WTC11 (cell line): Measurements from ENCODE around the gene DGKH. TPM values are rescaled to one million over a fixed set of nuclear protein-coding genes. Genes with fewer than 3 reads are reported as not detected.

ENCODE experiments used
- ATAC-seq: fragments of 200-7000 bp; cut with Tn5 transposase; 2 replicates; pipeline ENCODE4 v1.10.0; 2021; ENCODE audit warnings: mild to moderate bottlenecking, moderate library complexity
- CTCF ChIA-PET: fragments of 300-600 bp; sonication (Branson Sonifier 250); formaldehyde crosslinking; loops from one replicate; lab custom pipeline; 2021; ENCODE audit warnings: antibody characterized with exemption; lab: Charles Lee
- POLR2A ChIA-PET: fragments of 350-600 bp; sonication (Branson Sonifier 250); formaldehyde crosslinking; loops from one replicate; lab custom pipeline; 2021; ENCODE audit warnings: antibody characterized with exemption; lab: Charles Lee
- DNase-seq: peaks from one replicate; pipeline ENCODE4 v3.0.0; 2021; ENCODE audit warnings: low spot score
- H3K27ac Mint-ChIP-seq: 2 replicates; pipeline ENCODE4 v1.8.0; 2021; ENCODE audit warnings: mixed read lengths
- H3K27me3 Mint-ChIP-seq: 2 replicates; pipeline ENCODE4 v1.8.0; 2021; ENCODE audit warnings: low read depth, mild to moderate bottlenecking, moderate library complexity, mixed read lengths
- H3K36me3 Mint-ChIP-seq: 2 replicates; pipeline ENCODE4 v1.8.0; 2021; ENCODE audit warnings: mixed read lengths
- H3K4me1 Mint-ChIP-seq: 2 replicates; pipeline ENCODE4 v1.8.0; 2022; ENCODE audit warnings: mixed read lengths
- H3K4me3 Mint-ChIP-seq: 2 replicates; pipeline ENCODE4 v1.8.0; 2021; ENCODE audit warnings: mild to moderate bottlenecking, moderate library complexity, mixed read lengths
- H3K9me3 Mint-ChIP-seq: 2 replicates; pipeline ENCODE4 v1.8.0; 2021; ENCODE audit warnings: mixed read lengths
- ATF2 ChIP-seq: sonication (generic); formaldehyde crosslinking; IDR thresholded peaks from 2 replicates; pipeline ENCODE4 v1.8.1; 2022; ENCODE audit warnings: low read depth, missing genetic modification reagents, borderline replicate concordance
- CBFB ChIP-seq: sonication (generic); formaldehyde crosslinking; IDR thresholded peaks from 2 replicates; pipeline ENCODE4 v1.8.1; 2022; ENCODE audit warnings: mild to moderate bottlenecking, low read depth, missing genetic modification reagents
- CDX4 ChIP-seq: fragments of 250-450 bp; sonication (Bioruptor Pico); IDR thresholded peaks from 2 replicates; pipeline ENCODE4 v1.9.0; 2021; ENCODE audit warnings: moderate library complexity, mild to moderate bottlenecking, inconsistent platforms, borderline replicate concordance
- CREB1 ChIP-seq: sonication (generic); formaldehyde crosslinking; IDR thresholded peaks from 2 replicates; pipeline ENCODE4 v1.8.0; 2023; ENCODE audit warnings: mild to moderate bottlenecking, missing genetic modification reagents
- GABPB1 ChIP-seq: sonication (generic); formaldehyde crosslinking; IDR thresholded peaks from 2 replicates; pipeline ENCODE4 v1.8.1; 2023; ENCODE audit warnings: mild to moderate bottlenecking, missing genetic modification reagents
- GRHL2 ChIP-seq: fragments of 250-450 bp; sonication (Bioruptor Pico); IDR thresholded peaks from 2 replicates; pipeline ENCODE4 v1.8.0; 2022; ENCODE audit warnings: mild to moderate bottlenecking, moderate library complexity; ENCODE audit not compliant: insufficient replicate concordance, severe bottlenecking
- GTF2I ChIP-seq: fragments of 250-450 bp; sonication (Bioruptor Pico); conservative IDR thresholded peaks from 2 replicates; pipeline ENCODE4 v1.4.0; 2021; ENCODE audit warnings: mild to moderate bottlenecking
- HMGA2 ChIP-seq: fragments of 250-450 bp; sonication (Bioruptor Pico); IDR thresholded peaks from 2 replicates; pipeline ENCODE4 v1.4.0; 2021; ENCODE audit warnings: mild to moderate bottlenecking, moderate library complexity
- JUN ChIP-seq: sonication (generic); formaldehyde crosslinking; IDR thresholded peaks from 2 replicates; pipeline ENCODE4 v1.8.0; 2023; ENCODE audit warnings: mild to moderate bottlenecking, missing genetic modification reagents
- MXD4 ChIP-seq: fragments of 250-450 bp; sonication (Bioruptor Pico); IDR thresholded peaks from 2 replicates; pipeline ENCODE4 v1.8.0; 2021; ENCODE audit warnings: mild to moderate bottlenecking, moderate library complexity, borderline replicate concordance
- NFE2L1 ChIP-seq: sonication (generic); formaldehyde crosslinking; IDR thresholded peaks from 2 replicates; pipeline ENCODE4 v1.8.1; 2023; ENCODE audit warnings: missing genetic modification reagents
- PRDM15 ChIP-seq: sonication (generic); formaldehyde crosslinking; IDR thresholded peaks from 2 replicates; pipeline ENCODE4 v1.8.0; 2022; ENCODE audit warnings: missing genetic modification reagents
- PREB ChIP-seq: sonication (generic); formaldehyde crosslinking; IDR thresholded peaks from 2 replicates; pipeline ENCODE4 v1.8.1; 2022; ENCODE audit warnings: mild to moderate bottlenecking, missing genetic modification reagents, moderate library complexity, borderline replicate concordance
- SMAD3 ChIP-seq: sonication (generic); formaldehyde crosslinking; IDR thresholded peaks from 2 replicates; pipeline ENCODE4 v1.8.0; 2022; ENCODE audit warnings: missing genetic modification reagents, mild to moderate bottlenecking, borderline replicate concordance
- ZNF121 ChIP-seq: sonication (generic); formaldehyde crosslinking; IDR thresholded peaks from 2 replicates; pipeline ENCODE4 v1.8.0; 2023; ENCODE audit warnings: missing genetic modification reagents
- ZNF263 ChIP-seq: sonication (generic); formaldehyde crosslinking; IDR thresholded peaks from 2 replicates; pipeline ENCODE4 v1.8.1; 2022; ENCODE audit warnings: low read depth, mild to moderate bottlenecking, moderate library complexity, missing genetic modification reagents
- ZNF317 ChIP-seq: sonication (generic); formaldehyde crosslinking; IDR thresholded peaks from 2 replicates; pipeline ENCODE4 v1.8.1; 2023; ENCODE audit warnings: low read depth, mild to moderate bottlenecking, moderate library complexity, missing genetic modification reagents, borderline replicate concordance
- ZNF396 ChIP-seq: fragments of 250-450 bp; sonication (Bioruptor Pico); IDR thresholded peaks from 2 replicates; pipeline ENCODE4 v1.8.0; 2021; ENCODE audit warnings: mild to moderate bottlenecking, moderate library complexity, borderline replicate concordance
- ZNF423 ChIP-seq: fragments of 250-450 bp; sonication (Bioruptor Pico); IDR thresholded peaks from 2 replicates; pipeline ENCODE4 v2.1.2; 2022; ENCODE audit warnings: mild to moderate bottlenecking, moderate library complexity
- ZSCAN18 ChIP-seq: fragments of 250-450 bp; sonication (Bioruptor Pico); IDR thresholded peaks from 2 replicates; pipeline ENCODE4 v2.1.2; 2022; ENCODE audit warnings: mild to moderate bottlenecking, moderate library complexity
- total RNA-seq: library from RNA; stranded (reverse); gene quantifications from 3 replicates; pipeline ENCODE4 v1.2.3, GENCODE V29; 2021
- TF ChIP-seq, protein P1 (sequence below): sonication (generic); formaldehyde crosslinking; IDR thresholded peaks from 2 replicates; pipeline ENCODE4 v1.8.1; 2023; ENCODE audit warnings: mild to moderate bottlenecking, missing genetic modification reagents, moderate library complexity
- TF ChIP-seq, protein P2 (sequence below): sonication (generic); formaldehyde crosslinking; IDR thresholded peaks from 2 replicates; pipeline ENCODE4 v1.8.1; 2022; ENCODE audit warnings: missing genetic modification reagents, borderline replicate concordance

The DGKH gene
- total RNA-seq, 1 experiment from 2014 or later: 7.6 TPM

GRCh38 chr13:42114278-42114677 lies 65.8 kb downstream of the DGKH start:
- H3K27ac Mint-ChIP-seq: no peak overlapping the region
- H3K4me3 Mint-ChIP-seq: no peak overlapping the region
- no peaks in the 10 kb centered on the region for H3K27me3 Mint-ChIP-seq
- TF ChIP-seq ZNF396 (CRISPR knock-in tag): no peak
- TF ChIP-seq GABPB1 (CRISPR knock-in tag): no peak
- no peak for TF ChIP-seq ZSCAN18 (CRISPR knock-in tag)
- no peak for TF ChIP-seq SMAD3 (CRISPR knock-in tag)
- TF ChIP-seq ZNF263 (CRISPR knock-in tag): no peak
- no peak for TF ChIP-seq GTF2I (CRISPR knock-in tag)
- TF ChIP-seq, protein P1, sequence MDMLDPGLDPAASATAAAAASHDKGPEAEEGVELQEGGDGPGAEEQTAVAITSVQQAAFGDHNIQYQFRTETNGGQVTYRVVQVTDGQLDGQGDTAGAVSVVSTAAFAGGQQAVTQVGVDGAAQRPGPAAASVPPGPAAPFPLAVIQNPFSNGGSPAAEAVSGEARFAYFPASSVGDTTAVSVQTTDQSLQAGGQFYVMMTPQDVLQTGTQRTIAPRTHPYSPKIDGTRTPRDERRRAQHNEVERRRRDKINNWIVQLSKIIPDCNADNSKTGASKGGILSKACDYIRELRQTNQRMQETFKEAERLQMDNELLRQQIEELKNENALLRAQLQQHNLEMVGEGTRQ (CRISPR knock-in tag): no peak
- no peak for TF ChIP-seq CDX4 (CRISPR knock-in tag)
- H3K9me3 Mint-ChIP-seq: no peaks in the 10 kb centered on the region
- POLR2A ChIA-PET: no interaction called here
- no peaks in the 10 kb centered on the region for H3K36me3 Mint-ChIP-seq
- H3K4me1 Mint-ChIP-seq: peaks cover 10% of the 10 kb centered on the region
- CTCF ChIA-PET: no interaction called here
- DNase-seq (no peak), ATAC-seq (no peak)

GRCh38 chr13:42114912-42115311 lies 66.5 kb downstream of the DGKH start:
- POLR2A ChIA-PET: no interaction called here
- TF ChIP-seq NFE2L1 (CRISPR knock-in tag) (no peak), ZNF263 (CRISPR knock-in tag) (no peak), CDX4 (CRISPR knock-in tag) (no peak), ZNF317 (no peak), PRDM15 (no peak), ZNF423 (CRISPR knock-in tag) (no peak), ZSCAN18 (CRISPR knock-in tag) (no peak), CBFB (no peak), MXD4 (CRISPR knock-in tag) (no peak), PREB (CRISPR knock-in tag) (no peak), HMGA2 (CRISPR knock-in tag) (no peak), GRHL2 (no peak), CREB1 (CRISPR knock-in tag) (no peak), ATF2 (no peak), JUN (CRISPR knock-in tag) (no peak), ZNF121 (CRISPR knock-in tag) (no peak)
- TF ChIP-seq, protein P2, sequence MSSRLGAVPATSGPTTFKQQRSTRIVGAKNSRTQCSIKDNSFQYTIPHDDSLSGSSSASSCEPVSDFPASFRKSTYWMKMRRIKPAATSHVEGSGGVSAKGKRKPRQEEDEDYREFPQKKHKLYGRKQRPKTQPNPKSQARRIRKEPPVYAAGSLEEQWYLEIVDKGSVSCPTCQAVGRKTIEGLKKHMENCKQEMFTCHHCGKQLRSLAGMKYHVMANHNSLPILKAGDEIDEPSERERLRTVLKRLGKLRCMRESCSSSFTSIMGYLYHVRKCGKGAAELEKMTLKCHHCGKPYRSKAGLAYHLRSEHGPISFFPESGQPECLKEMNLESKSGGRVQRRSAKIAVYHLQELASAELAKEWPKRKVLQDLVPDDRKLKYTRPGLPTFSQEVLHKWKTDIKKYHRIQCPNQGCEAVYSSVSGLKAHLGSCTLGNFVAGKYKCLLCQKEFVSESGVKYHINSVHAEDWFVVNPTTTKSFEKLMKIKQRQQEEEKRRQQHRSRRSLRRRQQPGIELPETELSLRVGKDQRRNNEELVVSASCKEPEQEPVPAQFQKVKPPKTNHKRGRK (CRISPR knock-in tag): no peak

More at GRCh38 chr13:42114912-42115311, 66.5 kb downstream of the DGKH start:
- ATAC-seq (no peak), DNase-seq (no peak)
- Mint-ChIP-seq H3K36me3 (no peaks in the 10 kb centered on the region), H3K9me3 (no peaks in the 10 kb centered on the region), H3K27me3 (no peaks in the 10 kb centered on the region), H3K4me1 (peaks cover 10% of the 10 kb centered on the region), H3K27ac (no peak overlapping the region), H3K4me3 (no peak overlapping the region)
- CTCF ChIA-PET: no interaction called here
